CD14-positive monocyte (primary cell): ENCODE measurements around the gene SYNGAP1. TPM values are rescaled to one million over a fixed set of nuclear protein-coding genes. Genes with fewer than 3 reads are reported as not detected.

Experiments used
- DNase-seq, 3 donors: peaks; one replicate each; pipeline ENCODE4 v3.0.0-alpha.2; 2011 to 2022
- H2AFZ ChIP-seq: 2 replicates; pipeline ENCODE4 v1.6.0; 2012; ENCODE audit warnings: mild to moderate bottlenecking, low read depth, low read length, inconsistent platforms; ENCODE audit not compliant: insufficient read depth, poor library complexity, severe bottlenecking
- H3K27ac ChIP-seq, 2 donors: 1 replicate in 1 of 2; 2 replicates in 1 of 2; pipeline ENCODE4 v1.5.1; 2012 to 2013; ENCODE audit warnings: low read length in 2 of 2, control low read depth in 1 of 2, inconsistent platforms in 1 of 2, low read depth in 1 of 2, mild to moderate bottlenecking in 1 of 2
- H3K27me3 ChIP-seq, 2 donors: one replicate each; pipeline versions ENCODE4 v1.6.0 to v1.6.1; 2011 to 2013; ENCODE audit warnings: low read length in 2 of 2; ENCODE audit not compliant: control insufficient read depth in 2 of 2, insufficient read depth in 2 of 2
- H3K36me3 ChIP-seq, 2 donors: replicated peaks in 1 of 2; 1 replicate in 1 of 2; 2 replicates in 1 of 2; pipeline versions ENCODE4 v1.5.1 to v1.6.1; 2012 to 2013; ENCODE audit warnings: low read length in 2 of 2, control low read depth in 1 of 2, inconsistent platforms in 1 of 2, mild to moderate bottlenecking in 1 of 2; ENCODE audit not compliant: insufficient read depth in 2 of 2, control insufficient read depth in 1 of 2
- H3K4me1 ChIP-seq, 2 donors: 1 replicate in 1 of 2; 2 replicates in 1 of 2; pipeline versions ENCODE4 v1.5.1 to v1.6.1; 2012 to 2013; ENCODE audit warnings: low read length in 2 of 2, control low read depth in 1 of 2, inconsistent platforms in 1 of 2, mild to moderate bottlenecking in 1 of 2, moderate library complexity in 1 of 2; ENCODE audit not compliant: insufficient read depth in 2 of 2, control insufficient read depth in 1 of 2
- H3K4me2 ChIP-seq: replicated peaks from 2 replicates; pipeline ENCODE3; 2012; ENCODE audit warnings: low read length, moderate library complexity, mild to moderate bottlenecking; ENCODE audit not compliant: poor library complexity, severe bottlenecking; ENCODE audit errors: extremely low read depth
- H3K4me3 ChIP-seq, 3 experiments: fragments of 200-600 bp in 1 of 3; sonication (generic) in 1 of 3; replicated peaks in 1 of 3; 1 replicate in 2 of 3; 2 replicates in 1 of 3; pipeline ENCODE4 v1.5.1; 2011 to 2013; ENCODE audit warnings: low read length in 3 of 3, mild to moderate bottlenecking in 3 of 3, control low read depth in 2 of 3, low read depth in 2 of 3, inconsistent platforms in 1 of 3, moderate library complexity in 1 of 3
- H3K79me2 ChIP-seq: 2 replicates; pipeline ENCODE4 v1.6.0; 2012; ENCODE audit warnings: mild to moderate bottlenecking, control low read depth, inconsistent platforms, low read length, moderate library complexity; ENCODE audit not compliant: insufficient read depth
- H3K9ac ChIP-seq: 2 replicates; pipeline ENCODE4 v1.6.0; 2017; ENCODE audit warnings: low read length, mild to moderate bottlenecking; ENCODE audit not compliant: insufficient read depth, poor library complexity, severe bottlenecking
- H3K9me3 ChIP-seq, 2 donors: replicated peaks in 1 of 2; 1 replicate in 1 of 2; 2 replicates in 1 of 2; pipeline versions ENCODE4 v1.5.1 to v1.6.1; 2012 to 2013; ENCODE audit warnings: low read length in 2 of 2, control low read depth in 1 of 2; ENCODE audit not compliant: control insufficient read depth in 1 of 2, insufficient read depth in 1 of 2
- H4K20me1 ChIP-seq: 2 replicates; pipeline ENCODE4 v1.6.0; 2012; ENCODE audit warnings: mild to moderate bottlenecking, low read length, control low read depth, moderate library complexity; ENCODE audit not compliant: insufficient read depth
- H3K27ac Mint-ChIP-seq, 7 donors: one replicate each; pipeline ENCODE4 v1.8.0; 2020; ENCODE audit warnings: mild to moderate bottlenecking in 7 of 7, mixed read lengths in 7 of 7, moderate library complexity in 6 of 7, inconsistent platforms in 2 of 7
- H3K27me3 Mint-ChIP-seq, 3 donors: one replicate each; pipeline ENCODE4 v1.8.0; 2021 to 2022; ENCODE audit warnings: low read depth in 3 of 3, mild to moderate bottlenecking in 3 of 3, mixed read lengths in 3 of 3, moderate library complexity in 3 of 3, inconsistent platforms in 1 of 3
- H3K36me3 Mint-ChIP-seq, 2 donors: one replicate each; pipeline ENCODE4 v1.8.0; 2020; ENCODE audit warnings: mixed read lengths in 2 of 2, inconsistent platforms in 1 of 2, mild to moderate bottlenecking in 1 of 2
- H3K4me1 Mint-ChIP-seq: one replicate; pipeline ENCODE4 v1.8.0; 2020; ENCODE audit warnings: mild to moderate bottlenecking, mixed read lengths
- H3K4me3 Mint-ChIP-seq, 2 donors: one replicate each; pipeline ENCODE4 v1.8.0; 2020; ENCODE audit warnings: mild to moderate bottlenecking in 2 of 2, mixed read lengths in 2 of 2, moderate library complexity in 1 of 2
- H3K9me3 Mint-ChIP-seq, 7 donors: one replicate each; pipeline ENCODE4 v1.8.0; 2020 to 2022; ENCODE audit warnings: mixed read lengths in 7 of 7, mild to moderate bottlenecking in 6 of 7, moderate library complexity in 6 of 7, inconsistent platforms in 2 of 7
- CTCF ChIP-seq: fragments of 200-600 bp; IDR thresholded peaks from one replicate; pipeline ENCODE4 v1.8.0; 2022; ENCODE audit warnings: antibody characterized with exemption, mild to moderate bottlenecking
- WGBS: methylation state at CpG from one replicate; pipeline ENCODE4 v1.1.5; 2013; ENCODE audit warnings: missing lambda C conversion rate; ENCODE audit not compliant: insufficient coverage; 5-methylcytosine and 5-hydroxymethylcytosine counted together
- intact Hi-C, 2 donors: fragments of 100-400 bp; cut with micrococcal nuclease; formaldehyde crosslinking; loops; one replicate each; pipeline versions ENCODE4 v1.15.0 to v1.15.1; 2023
- polyA plus RNA-seq, 3 donors: library from polyadenylated mRNA; depleted of rRNA in 1 of 3; unstranded in 2 of 3; stranded (reverse) in 1 of 3; fragments of 300-500 nt in 2 of 3; fragments of >200 nt in 1 of 3; fragmentation: Illumina TruSeq in 2 of 3; gene quantifications; 1 replicate in 2 of 3; 2 replicates in 1 of 3; pipeline ENCODE4 v1.2.3, GENCODE V29; 2012 to 2021

The SYNGAP1 gene
- polyA plus RNA-seq, 3 donors, result 4.0 TPM; not detected in 2

- 100% methylated on average over 1 of the region's 9 CpGs for WGBS
These were observed 29.0 kb upstream of the SYNGAP1 start for GRCh38 chr6:33390767-33391277.

More at GRCh38 chr6:33390767-33391277, 29.0 kb upstream of the SYNGAP1 start:
- peaks cover 0 to 1% (median 0%) of the 10 kb centered on the region in 3 donors for H3K27me3 Mint-ChIP-seq
- Histone ChIP-seq H3K27ac (peak overlapping the region; percentile 72 to 78), H3K4me1 (peaks cover 26 to 31% of the 10 kb centered on the region in 2 donors), H3K36me3 (peaks cover 0 to 10% of the 10 kb centered on the region in 2 donors), H2AFZ (peak overlapping the region; percentile 81), H3K9me3 (no peaks in the 10 kb centered on the region), H3K4me2 (peak overlapping the region; percentile 54), H3K9ac (no peak overlapping the region), H3K79me2 (peaks cover 42% of the 10 kb centered on the region), H3K4me3 (peak overlapping the region in 2 of 3 experiments; percentile 1 to 89), H4K20me1 (no peaks in the 10 kb centered on the region), H3K27me3 (no peaks in the 10 kb centered on the region)
- intact Hi-C loops, result loop anchor here in 1 of 2 donors (1.0 to 10.0 kb wide), 2 partner anchors 20 to 96 kb away; partner anchors contain the start of genes PHF1 and RGL2
- no peak for DNase-seq
- peak overlapping the region; percentile 85 to 95 (median 94) for H3K27ac Mint-ChIP-seq
- H3K36me3 Mint-ChIP-seq, result peaks cover 4% of the 10 kb centered on the region in 2 donors
- no peaks in the 10 kb centered on the region for H3K9me3 Mint-ChIP-seq
- no peak for TF ChIP-seq CTCF
- peak overlapping the region; percentile 56 to 79 for H3K4me3 Mint-ChIP-seq
- H3K4me1 Mint-ChIP-seq, result peaks cover 39% of the 10 kb centered on the region
